Loucy (cell line): ENCODE data around the gene VPS13A.

ENCODE experiments used
- H2AFZ ChIP-seq: fragments of 200-600 bp; sonication (generic); 2 replicates; pipeline ENCODE4 v1.6.0; 2016; ENCODE audit warnings: antibody characterized with exemption, mild to moderate bottlenecking, low read length, moderate library complexity
- H3F3A ChIP-seq: fragments of 200-600 bp; 2 replicates; pipeline ENCODE4 v1.6.0; 2016; ENCODE audit warnings: antibody characterized with exemption, low read depth, mild to moderate bottlenecking
- H3K27me3 ChIP-seq: fragments of 200-600 bp; sonication (generic); 2 replicates; pipeline ENCODE4 v1.6.1; 2014; ENCODE audit warnings: low read length, mild to moderate bottlenecking; ENCODE audit not compliant: insufficient read depth, poor library complexity, severe bottlenecking
- H3K36me3 ChIP-seq: fragments of 200-600 bp; sonication (generic); 2 replicates; pipeline ENCODE4 v1.6.1; 2016; ENCODE audit warnings: low read length; ENCODE audit not compliant: insufficient read depth
- H3K4me1 ChIP-seq: fragments of 200-600 bp; sonication (generic); 2 replicates; pipeline ENCODE4 v1.5.1; 2014; ENCODE audit warnings: low read length, mild to moderate bottlenecking; ENCODE audit not compliant: insufficient read depth, poor library complexity, severe bottlenecking
- H3K4me2 ChIP-seq: fragments of 200-600 bp; sonication (generic); 2 replicates; pipeline ENCODE4 v1.6.0; 2014; ENCODE audit warnings: antibody characterized with exemption, low read length, low read depth, mild to moderate bottlenecking; ENCODE audit not compliant: poor library complexity, severe bottlenecking
- H3K4me3 ChIP-seq: fragments of 200-600 bp; sonication (generic); 2 replicates; pipeline ENCODE4 v1.5.1; 2014; ENCODE audit warnings: low read length, mild to moderate bottlenecking, mixed read lengths; ENCODE audit not compliant: poor library complexity, severe bottlenecking
- H3K79me2 ChIP-seq: fragments of 200-600 bp; sonication (generic); 2 replicates; pipeline ENCODE4 v1.6.1; 2014; ENCODE audit warnings: low read length; ENCODE audit not compliant: insufficient read depth
- H3K9ac ChIP-seq: fragments of 200-600 bp; sonication (generic); 2 replicates; pipeline ENCODE4 v1.6.0; 2014; ENCODE audit warnings: mild to moderate bottlenecking, low read depth, low read length, moderate library complexity; ENCODE audit not compliant: poor library complexity, severe bottlenecking
- H3K9me2 ChIP-seq: fragments of 200-600 bp; sonication (generic); replicated peaks from 2 replicates; pipeline ENCODE4 v1.6.1; 2016; ENCODE audit warnings: low read depth, low read length, mixed read lengths
- H3K9me3 ChIP-seq: fragments of 200-600 bp; sonication (generic); 2 replicates; pipeline ENCODE4 v1.6.1; 2014; ENCODE audit warnings: mild to moderate bottlenecking, antibody characterized with exemption, low read length, low read depth; ENCODE audit not compliant: insufficient read depth
- H4K20me1 ChIP-seq: fragments of 200-600 bp; sonication (generic); 2 replicates; pipeline ENCODE4 v1.6.0; 2014; ENCODE audit warnings: antibody characterized with exemption, low read length, mild to moderate bottlenecking; ENCODE audit not compliant: insufficient read depth, poor library complexity, severe bottlenecking
- EZH2phosphoT487 ChIP-seq: fragments of 200-600 bp; IDR thresholded peaks from 2 replicates; pipeline ENCODE4 v1.6.1; 2018; ENCODE audit warnings: antibody characterized with exemption, mild to moderate bottlenecking, moderate library complexity, borderline replicate concordance
- TF ChIP-seq, protein P1 (sequence below): fragments of 200-600 bp; sonication (generic); conservative IDR thresholded peaks from 2 replicates; pipeline ENCODE4 v1.5.1; 2014; ENCODE audit warnings: mild to moderate bottlenecking, antibody characterized with exemption, low read length

The VPS13A gene

DNA sequence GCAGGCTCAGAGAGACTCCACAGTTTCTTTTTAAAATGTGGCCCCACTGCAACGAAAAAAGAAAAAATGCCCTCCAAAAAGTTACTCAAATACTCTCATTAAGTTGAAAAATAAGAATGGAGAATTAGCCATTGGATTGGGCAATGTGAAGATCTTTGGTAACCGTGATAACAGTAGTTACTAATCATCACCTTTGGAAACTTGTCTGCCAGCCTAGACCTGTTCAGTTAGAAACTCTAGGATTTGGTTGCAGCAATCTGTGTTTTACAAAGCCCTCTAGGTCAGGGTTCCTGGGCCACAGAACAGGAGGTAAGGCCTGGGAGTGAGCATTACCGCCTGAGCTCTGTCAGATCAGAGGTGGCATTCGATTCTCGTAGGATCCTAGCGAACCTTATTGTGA, 34.2 kb downstream of the VPS13A start:
- Histone ChIP-seq H3K36me3 (peaks cover 66% of the 10 kb centered on the region), H2AFZ (no peak overlapping the region), H3K9ac (no peak overlapping the region), H4K20me1 (no peaks in the 10 kb centered on the region), H3K79me2 (no peaks in the 10 kb centered on the region), H3F3A (no peaks in the 10 kb centered on the region), H3K9me3 (no peaks in the 10 kb centered on the region), H3K27me3 (no peaks in the 10 kb centered on the region), H3K4me3 (no peak overlapping the region), H3K4me2 (no peak overlapping the region), H3K9me2 (no peaks in the 10 kb centered on the region), H3K4me1 (no peaks in the 10 kb centered on the region)
- TF ChIP-seq EZH2phosphoT487 = no peak
- TF ChIP-seq, protein P1, sequence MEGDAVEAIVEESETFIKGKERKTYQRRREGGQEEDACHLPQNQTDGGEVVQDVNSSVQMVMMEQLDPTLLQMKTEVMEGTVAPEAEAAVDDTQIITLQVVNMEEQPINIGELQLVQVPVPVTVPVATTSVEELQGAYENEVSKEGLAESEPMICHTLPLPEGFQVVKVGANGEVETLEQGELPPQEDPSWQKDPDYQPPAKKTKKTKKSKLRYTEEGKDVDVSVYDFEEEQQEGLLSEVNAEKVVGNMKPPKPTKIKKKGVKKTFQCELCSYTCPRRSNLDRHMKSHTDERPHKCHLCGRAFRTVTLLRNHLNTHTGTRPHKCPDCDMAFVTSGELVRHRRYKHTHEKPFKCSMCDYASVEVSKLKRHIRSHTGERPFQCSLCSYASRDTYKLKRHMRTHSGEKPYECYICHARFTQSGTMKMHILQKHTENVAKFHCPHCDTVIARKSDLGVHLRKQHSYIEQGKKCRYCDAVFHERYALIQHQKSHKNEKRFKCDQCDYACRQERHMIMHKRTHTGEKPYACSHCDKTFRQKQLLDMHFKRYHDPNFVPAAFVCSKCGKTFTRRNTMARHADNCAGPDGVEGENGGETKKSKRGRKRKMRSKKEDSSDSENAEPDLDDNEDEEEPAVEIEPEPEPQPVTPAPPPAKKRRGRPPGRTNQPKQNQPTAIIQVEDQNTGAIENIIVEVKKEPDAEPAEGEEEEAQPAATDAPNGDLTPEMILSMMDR = no peak

DNA sequence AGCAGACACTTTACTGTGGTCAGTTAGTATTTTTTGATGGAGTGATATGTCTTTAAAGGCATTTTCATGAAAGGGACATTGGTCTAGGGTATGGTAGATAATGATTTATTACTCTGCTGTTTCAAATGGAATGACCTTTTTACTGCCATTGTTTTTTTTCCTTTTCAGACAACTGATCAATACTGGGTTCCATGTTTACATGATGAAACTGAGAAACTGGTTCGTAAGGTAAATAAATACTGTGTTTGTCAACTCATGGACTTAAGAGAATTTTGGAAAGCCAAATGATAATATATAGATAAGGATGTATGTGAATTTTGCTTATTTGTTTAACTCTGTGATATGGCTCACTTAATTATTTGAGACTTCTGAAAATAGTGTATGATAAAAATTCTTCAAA, 35.5 kb downstream of the VPS13A start:
- TF ChIP-seq, protein P1 = no peak
- no peak for TF ChIP-seq EZH2phosphoT487
- Histone ChIP-seq H3K9me2 (no peaks in the 10 kb centered on the region), H3K36me3 (peaks cover 67% of the 10 kb centered on the region), H3K27me3 (no peaks in the 10 kb centered on the region), H3K4me3 (no peak overlapping the region), H3K79me2 (no peaks in the 10 kb centered on the region), H3K4me1 (no peaks in the 10 kb centered on the region), H3K4me2 (no peak overlapping the region), H3F3A (no peaks in the 10 kb centered on the region), H3K9ac (no peak overlapping the region), H3K9me3 (no peaks in the 10 kb centered on the region), H4K20me1 (no peaks in the 10 kb centered on the region), H2AFZ (no peak overlapping the region)

DNA sequence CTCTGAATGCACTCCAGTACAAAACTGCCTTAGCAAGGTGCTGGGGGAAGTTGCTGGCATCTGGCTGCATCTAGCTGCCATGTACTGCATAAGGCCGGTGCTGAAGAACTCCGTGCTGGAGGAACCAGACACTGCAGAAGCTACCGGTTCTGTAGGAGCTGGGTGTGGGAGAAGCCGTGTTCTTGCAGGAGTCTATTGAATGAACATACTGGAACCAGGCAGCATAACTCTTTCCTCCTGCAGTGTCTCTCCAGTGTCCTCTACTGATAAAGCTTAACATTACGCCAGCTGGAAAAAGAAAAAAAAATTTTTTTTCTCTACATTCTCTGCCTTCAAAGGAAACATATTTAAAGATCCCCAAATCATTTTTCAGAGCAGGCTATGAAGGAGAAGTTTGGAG, 38.5 kb downstream of the VPS13A start:
- H3K27me3 ChIP-seq = no peaks in the 10 kb centered on the region

More for the DNA sequence above, 38.5 kb downstream of the VPS13A start:
- H3K79me2 ChIP-seq = no peaks in the 10 kb centered on the region
- no peak overlapping the region for H2AFZ ChIP-seq
- no peak overlapping the region for H3K4me2 ChIP-seq
- H4K20me1 ChIP-seq = no peaks in the 10 kb centered on the region
- no peaks in the 10 kb centered on the region for H3K4me1 ChIP-seq
- no peaks in the 10 kb centered on the region for H3K9me3 ChIP-seq
- H3K4me3 ChIP-seq = no peak overlapping the region
- H3K9me2 ChIP-seq = no peaks in the 10 kb centered on the region
- H3K9ac ChIP-seq = no peak overlapping the region
- no peak for TF ChIP-seq EZH2phosphoT487
- TF ChIP-seq, protein P1 = peak; percentile 64
- H3F3A ChIP-seq = no peaks in the 10 kb centered on the region
- H3K36me3 ChIP-seq = peaks cover 62% of the 10 kb centered on the region
